Smooth muscle cell (in vitro differentiated cells): Measurements from ENCODE around the gene SGK1. TPM values are rescaled to one million over a fixed set of nuclear protein-coding genes. Genes with fewer than 3 reads are reported as not detected.

ENCODE experiments used
- DNase-seq: peaks from one replicate; lab custom pipeline; 2025; ENCODE audit not compliant: unreplicated experiment; lab: John Stamatoyannopoulos, UW
- H2AFZ ChIP-seq: fragments of 200-600 bp; sonication (generic); 2 replicates; pipeline ENCODE4 v1.6.0; 2016; ENCODE audit warnings: antibody characterized with exemption, low read depth, mild to moderate bottlenecking
- H3F3A ChIP-seq: fragments of 200-600 bp; sonication (generic); 2 replicates; pipeline ENCODE4 v1.6.0; 2017; ENCODE audit warnings: antibody characterized with exemption, low read depth
- H3K27ac ChIP-seq: fragments of 200-600 bp; sonication (generic); 2 replicates; pipeline ENCODE4 v1.5.1; 2016; ENCODE audit warnings: low read depth, mild to moderate bottlenecking
- H3K27me3 ChIP-seq: fragments of 200-600 bp; sonication (generic); 2 replicates; pipeline ENCODE4 v1.6.1; 2016; ENCODE audit warnings: low read depth, mild to moderate bottlenecking
- H3K36me3 ChIP-seq: fragments of 200-600 bp; sonication (generic); 2 replicates; pipeline ENCODE4 v1.5.1; 2016; ENCODE audit warnings: low read depth
- H3K4me1 ChIP-seq: fragments of 200-600 bp; sonication (generic); 2 replicates; pipeline ENCODE4 v1.5.1; 2016; ENCODE audit warnings: low read depth
- H3K4me2 ChIP-seq: fragments of 200-600 bp; sonication (generic); 2 replicates; pipeline ENCODE4 v1.6.0; 2016; ENCODE audit warnings: mild to moderate bottlenecking
- H3K4me3 ChIP-seq: fragments of 200-600 bp; sonication (generic); 2 replicates; pipeline ENCODE4 v1.5.1; 2016; ENCODE audit warnings: mild to moderate bottlenecking
- H3K79me2 ChIP-seq: fragments of 200-600 bp; sonication (generic); 2 replicates; pipeline ENCODE4 v1.6.0; 2016; ENCODE audit warnings: low read depth, mild to moderate bottlenecking
- H3K9ac ChIP-seq: fragments of 200-600 bp; sonication (generic); 2 replicates; pipeline ENCODE4 v1.6.0; 2016; ENCODE audit warnings: low read depth
- H3K9me3 ChIP-seq: fragments of 200-600 bp; sonication (generic); replicated peaks from 2 replicates; pipeline ENCODE4 v1.5.1; 2016; ENCODE audit warnings: low read depth
- H4K20me1 ChIP-seq: fragments of 200-600 bp; sonication (generic); 2 replicates; pipeline ENCODE4 v1.6.0; 2016; ENCODE audit warnings: low read depth
- CTCF ChIP-seq: fragments of 200-600 bp; sonication (generic); IDR thresholded peaks from 2 replicates; pipeline ENCODE4 v1.5.1; 2017; ENCODE audit warnings: borderline replicate concordance, mild to moderate bottlenecking, antibody characterized with exemption; ENCODE audit not compliant: insufficient read depth, poor library complexity, severe bottlenecking
- WGBS: methylation state at CpG from one replicate; pipeline ENCODE4 v1.1.7; 2016; ENCODE audit warnings: low lambda C conversion rate; 5-methylcytosine and 5-hydroxymethylcytosine counted together
- polyA plus RNA-seq: library from polyadenylated mRNA; unstranded; fragments of >200 nt; fragmentation: Nextera tagmentation; extraction: Ambion mirVana; gene quantifications from 2 replicates; pipeline ENCODE4 v1.2.1, GENCODE V29; 2016
- total RNA-seq: library from RNA; depleted of rRNA; stranded (reverse); fragments of >200 nt; gene quantifications from 2 replicates; pipeline ENCODE4 v1.2.3, GENCODE V29; 2014

Gene SGK1
- total and polyA plus RNA-seq, 2 experiments from 2014 or later = 18.9 to 109 TPM

GRCh38 chr6:134314006-134314821 lies 3.7 kb downstream of the SGK1 start:
- H3K9ac ChIP-seq = no peak overlapping the region
- H3K27me3 ChIP-seq = peaks cover 39% of the 10 kb centered on the region
- no peaks in the 10 kb centered on the region for H4K20me1 ChIP-seq
- H3K79me2 ChIP-seq = no peaks in the 10 kb centered on the region
- 83% methylated on average over 4 of the region's 4 CpGs for WGBS
- no peak overlapping the region for H3K27ac ChIP-seq
- no peak overlapping the region for H3K4me2 ChIP-seq
- no peaks in the 10 kb centered on the region for H3K36me3 ChIP-seq
- no peak for DNase-seq
- no peaks in the 10 kb centered on the region for H3F3A ChIP-seq
- H2AFZ ChIP-seq = no peak overlapping the region
- H3K4me3 ChIP-seq = no peak overlapping the region
- H3K4me1 ChIP-seq = no peaks in the 10 kb centered on the region
- no peak for TF ChIP-seq CTCF
- H3K9me3 ChIP-seq = no peaks in the 10 kb centered on the region

GRCh38 chr6:134312038-134312660 lies 5.8 kb downstream of the SGK1 start:
- Histone ChIP-seq H3K9ac (no peak overlapping the region), H4K20me1 (no peaks in the 10 kb centered on the region), H2AFZ (no peak overlapping the region), H3K79me2 (no peaks in the 10 kb centered on the region), H3K4me3 (no peak overlapping the region), H3F3A (no peaks in the 10 kb centered on the region), H3K36me3 (no peaks in the 10 kb centered on the region), H3K27ac (no peak overlapping the region), H3K9me3 (no peaks in the 10 kb centered on the region), H3K27me3 (peaks cover 18% of the 10 kb centered on the region), H3K4me2 (no peak overlapping the region), H3K4me1 (no peaks in the 10 kb centered on the region)
- DNase-seq = no peak
- 73% methylated on average over 7 of the region's 7 CpGs for WGBS
- no peak for TF ChIP-seq CTCF

- Histone ChIP-seq H3K9me3 (no peaks in the 10 kb centered on the region), H3K4me3 (no peak overlapping the region), H3K4me2 (no peak overlapping the region), H3K4me1 (no peaks in the 10 kb centered on the region), H3K36me3 (no peaks in the 10 kb centered on the region), H3K79me2 (no peaks in the 10 kb centered on the region), H3K27me3 (peaks cover 7% of the 10 kb centered on the region), H3F3A (no peaks in the 10 kb centered on the region), H2AFZ (no peak overlapping the region), H3K27ac (no peak overlapping the region), H4K20me1 (no peaks in the 10 kb centered on the region), H3K9ac (no peak overlapping the region)
- DNase-seq = no peak
- TF ChIP-seq CTCF = no peak
- 91% methylated on average over 2 of the region's 2 CpGs for WGBS
Measured at GRCh38 chr6:134310817-134311216, 7.1 kb downstream of the SGK1 start.
